Measurements from ENCODE around the gene HELZ.
"Not testable (repeated sequence)": the region's sequence is repeated elsewhere in the genome, so short reads cannot be mapped to it uniquely, and the experiment has no call there.

Gene HELZ

DNA sequence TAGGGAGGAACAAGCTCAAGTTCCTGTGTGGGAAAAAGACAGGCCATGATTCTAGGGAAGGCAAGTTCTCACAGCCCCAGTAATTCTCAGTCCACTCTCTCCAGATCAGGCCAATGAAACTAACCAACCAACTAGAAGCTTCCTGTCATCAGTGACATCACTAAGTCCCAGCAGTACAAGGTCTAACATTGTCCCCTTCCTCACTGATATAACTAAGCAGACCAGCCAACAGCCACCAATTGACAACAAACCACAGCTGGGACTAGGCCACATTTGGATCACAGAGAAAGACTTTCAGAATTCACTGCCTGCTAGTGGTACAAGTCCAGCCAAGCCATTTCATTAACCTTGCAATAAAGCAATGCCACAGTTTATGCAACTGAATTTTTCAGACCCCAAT, 106.6 kb downstream of the HELZ start:
- no peak for FAIRE-seq

DNA sequence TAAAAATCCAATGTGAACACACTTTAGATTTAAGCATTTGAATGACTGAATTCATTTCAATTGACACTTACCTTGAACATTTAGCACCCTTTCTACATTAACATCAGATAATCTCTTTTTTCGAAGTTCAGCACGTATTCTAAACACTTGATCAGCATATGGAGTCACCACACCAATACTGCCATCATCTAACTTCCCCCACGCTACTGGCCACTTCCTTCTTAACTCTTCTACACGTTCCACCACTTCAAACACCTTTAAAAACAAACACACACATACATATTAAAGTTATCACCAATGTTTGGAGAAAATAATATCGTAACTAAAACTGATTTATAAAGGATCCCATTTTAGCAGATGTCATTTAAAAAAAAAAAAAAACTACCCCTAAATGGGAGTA, 107.1 kb downstream of the HELZ start:
- no peak for FAIRE-seq

DNA sequence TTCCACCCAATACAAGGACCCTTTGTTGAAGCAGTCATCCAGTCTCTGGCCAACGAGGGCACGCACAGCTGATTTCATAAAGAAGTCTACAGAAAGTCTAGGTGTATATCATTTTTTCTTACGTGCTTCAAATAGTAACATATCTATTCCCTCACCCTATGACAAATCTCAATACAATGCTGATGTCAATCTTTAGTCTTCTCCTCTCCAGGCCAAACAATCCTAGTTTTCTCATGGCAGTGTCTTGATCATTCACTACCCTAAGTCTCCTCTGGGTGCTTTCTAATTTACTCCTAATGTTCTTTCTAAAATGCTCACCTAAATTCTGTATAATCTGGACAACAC, 108.0 kb downstream of the HELZ start:
- no peak for FAIRE-seq

DNA sequence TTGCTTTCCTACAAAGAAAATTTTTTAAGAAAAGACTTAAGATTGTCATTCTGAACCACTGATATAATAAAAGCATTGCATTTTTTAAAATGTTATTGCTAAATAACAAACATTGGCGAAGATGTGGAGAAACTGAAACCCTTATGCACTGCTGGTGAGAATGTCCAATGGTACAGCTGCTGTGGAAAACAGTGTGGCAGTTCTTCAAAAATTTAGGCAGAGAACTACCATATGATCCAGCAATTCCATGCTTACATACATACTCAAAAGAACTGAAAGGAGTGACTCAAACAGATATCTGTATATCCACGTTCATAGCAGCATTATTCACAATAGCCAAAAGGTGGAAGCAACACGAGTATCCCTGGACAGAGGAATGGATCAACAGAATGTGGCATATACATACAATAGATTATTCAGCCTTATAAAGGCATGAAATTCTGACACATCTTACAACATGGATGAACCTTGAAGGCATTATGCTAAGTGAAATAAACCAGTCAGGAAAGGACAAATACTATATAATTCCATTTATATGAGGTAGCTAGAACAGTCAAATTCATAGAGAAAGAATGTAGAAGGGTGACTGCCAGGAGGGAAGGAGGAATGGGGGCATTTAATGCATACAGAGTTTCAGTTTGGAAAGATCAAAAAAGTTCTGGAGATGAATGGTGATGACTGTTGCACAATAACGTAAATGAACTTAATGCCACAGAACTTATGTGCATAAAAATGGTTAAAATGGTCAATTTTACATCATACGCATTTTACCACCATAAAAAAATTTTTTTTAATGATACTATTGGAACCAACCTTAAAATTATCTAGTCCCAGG, 108.6 kb downstream of the HELZ start:
- FAIRE-seq = no peak

DNA sequence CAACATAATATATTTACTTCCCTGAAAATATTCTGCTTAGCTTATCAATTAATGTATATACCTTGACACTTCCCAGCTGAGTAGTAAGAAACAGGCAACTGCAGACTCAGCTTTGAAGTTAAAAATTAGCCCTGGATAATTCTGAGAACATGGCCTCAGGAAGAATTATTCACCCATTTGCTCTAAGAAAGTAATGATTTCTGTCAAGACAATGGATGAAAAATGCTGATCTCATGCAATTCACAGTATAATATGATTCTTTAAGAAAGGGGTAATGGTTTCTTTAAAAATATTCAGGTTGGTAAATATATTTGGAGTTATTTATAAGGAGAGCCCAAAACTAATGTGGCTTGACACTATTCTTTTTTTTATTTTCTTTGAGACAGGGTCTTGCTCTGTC, 111.8 kb downstream of the HELZ start:
- FAIRE-seq = no peak

DNA sequence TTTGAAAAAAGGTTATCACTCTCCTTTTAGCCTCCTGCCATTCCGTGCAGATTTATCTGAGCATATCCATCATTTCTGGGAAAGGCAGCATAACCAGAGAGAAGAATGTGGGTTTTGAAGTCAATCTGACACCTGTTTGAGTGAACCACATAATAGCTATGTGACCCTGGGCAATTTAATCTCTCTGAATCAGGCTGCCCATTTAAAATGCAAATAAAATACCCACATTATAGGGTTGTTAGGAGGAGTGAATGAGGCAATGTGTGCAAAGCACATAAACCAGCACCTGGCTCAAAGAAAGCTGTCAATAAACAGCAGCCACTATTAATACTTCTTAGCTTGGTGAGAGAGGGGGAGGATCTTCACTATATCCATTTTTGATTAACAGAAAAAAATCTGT, 112.6 kb downstream of the HELZ start:
- no peak for FAIRE-seq

DNA sequence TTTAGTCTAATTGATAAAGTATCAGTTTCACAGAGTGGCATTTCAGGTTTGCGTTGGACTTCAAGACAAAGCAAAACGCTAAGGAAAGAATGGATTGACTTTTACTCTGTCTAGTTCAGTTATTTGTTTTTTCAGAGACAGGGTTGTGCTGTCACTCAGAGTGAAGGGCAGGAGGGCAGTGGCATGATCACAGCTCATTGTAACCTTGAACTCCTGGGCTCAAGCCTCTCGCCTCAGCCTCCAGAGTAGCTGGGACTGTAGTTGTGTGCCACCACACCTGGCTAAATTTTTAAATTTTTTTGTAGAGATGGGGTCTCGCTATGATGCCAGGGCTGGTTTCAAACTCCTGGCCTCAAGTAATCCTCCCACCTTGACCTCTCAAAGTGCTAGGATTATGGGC, 114.2 kb downstream of the HELZ start:
- FAIRE-seq = no peak

DNA sequence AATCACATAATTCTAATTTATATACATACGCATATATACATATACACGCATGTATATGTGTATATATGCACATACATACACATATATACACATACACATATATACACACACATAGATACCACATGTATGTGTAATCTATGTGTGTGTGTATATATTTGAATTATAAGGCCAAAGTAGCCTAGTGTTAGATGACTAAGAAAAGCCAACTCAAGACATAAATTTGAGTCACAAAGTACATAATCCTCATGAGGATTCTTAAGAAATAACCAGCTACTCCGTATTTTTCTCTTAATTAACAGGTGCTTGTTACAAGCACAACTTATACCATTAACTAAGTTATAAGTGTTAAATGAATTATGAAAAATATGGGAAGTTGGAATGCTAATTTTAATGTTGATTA, 115.7 kb downstream of the HELZ start:
- no peak for FAIRE-seq

DNA sequence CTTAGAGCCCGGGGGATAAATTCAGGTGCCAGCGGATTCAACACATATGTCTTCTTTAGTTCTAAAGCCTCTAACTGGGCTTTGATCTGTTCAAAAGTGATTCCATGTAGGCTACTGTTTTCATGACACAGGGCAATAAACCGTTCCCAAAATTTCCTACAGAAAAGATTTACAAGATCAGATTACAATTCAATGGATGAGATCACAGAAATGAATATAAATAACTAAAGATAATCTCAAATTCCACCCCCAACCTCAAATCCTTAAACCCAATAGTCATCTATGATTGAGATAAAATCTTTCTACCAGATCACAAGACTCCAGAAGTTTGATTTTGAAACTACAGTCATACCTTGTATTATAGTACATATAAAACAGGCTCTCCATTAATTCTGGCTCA, 116.3 kb downstream of the HELZ start:
- FAIRE-seq = no peak

- FAIRE-seq = peak; percentile 72
These were observed 117.1 kb downstream of the HELZ start for GRCh38 chr17:67127925-67128324.

DNA sequence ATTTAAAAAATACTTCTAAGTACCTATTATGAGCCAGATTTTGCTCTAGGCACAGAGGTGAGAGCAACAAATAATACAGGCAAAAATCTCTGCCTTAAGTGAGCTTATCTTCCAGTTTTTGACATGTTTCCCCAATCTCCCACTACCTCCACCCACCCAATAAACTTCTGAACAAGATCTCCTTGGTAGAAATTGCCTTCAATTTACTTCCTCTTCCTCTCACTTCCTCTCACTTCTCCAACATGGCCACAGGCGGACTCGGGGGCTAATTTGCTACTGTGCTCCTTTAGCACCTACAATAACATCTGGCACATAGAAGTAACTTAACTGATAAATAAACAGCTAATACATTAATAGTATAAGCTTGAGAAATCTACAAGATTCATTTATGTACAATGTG, 118.0 kb downstream of the HELZ start:
- FAIRE-seq = no peak

- FAIRE-seq = not testable (repeated sequence)
These were observed 118.5 kb downstream of the HELZ start for GRCh38 chr17:67126543-67126942.

GRCh38 chr17:67125924-67126323, 119.1 kb downstream of the HELZ start:
- FAIRE-seq = no peak

DNA sequence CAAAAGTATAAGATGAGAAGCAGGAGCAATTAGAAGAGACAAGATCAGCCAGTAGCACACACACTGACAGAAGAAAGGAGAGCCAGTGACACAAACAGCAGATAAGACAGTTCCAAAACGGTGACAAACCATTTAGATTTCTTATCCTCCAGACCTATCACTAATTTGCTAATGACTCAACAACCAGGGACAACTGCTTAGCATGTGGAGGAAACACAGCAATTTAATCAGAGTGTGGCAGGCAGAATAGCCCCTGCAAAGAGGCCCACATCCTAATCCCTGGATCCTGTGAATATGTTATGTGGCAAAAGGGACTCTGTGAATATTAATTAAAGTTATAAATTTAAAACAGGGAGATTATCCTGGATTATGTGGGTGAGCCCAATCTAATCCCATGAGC, 119.6 kb downstream of the HELZ start:
- no peak for FAIRE-seq

DNA sequence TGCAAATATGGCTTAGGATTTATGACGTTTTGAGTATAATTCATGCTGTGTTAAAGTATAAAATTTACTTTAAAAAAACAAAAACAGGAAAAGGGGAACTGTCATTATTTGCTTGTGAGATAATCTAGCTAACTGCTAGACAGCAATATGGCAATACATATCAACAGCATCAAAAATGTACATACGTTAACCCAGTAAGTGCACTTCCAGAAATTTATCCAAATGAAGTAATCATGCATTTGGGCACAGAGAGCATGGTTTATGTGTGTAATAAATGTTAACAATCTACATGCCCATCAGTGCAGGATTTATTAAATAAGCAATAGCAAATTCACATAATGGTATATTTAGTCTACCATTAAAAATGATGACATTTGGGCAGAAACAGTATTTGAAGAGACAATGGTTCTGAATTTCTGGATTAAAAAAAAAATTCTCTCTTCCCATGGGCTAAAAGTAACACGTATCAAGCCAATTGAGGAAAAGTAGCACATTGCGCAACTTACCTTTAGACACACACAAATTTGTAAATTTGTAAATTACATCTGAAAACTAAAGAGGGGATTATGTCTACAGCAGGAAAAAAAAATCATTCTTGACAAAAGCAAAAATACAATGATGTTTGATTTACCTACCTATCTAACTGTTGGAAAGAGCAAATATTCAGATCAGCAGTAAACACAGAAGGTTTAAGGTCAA, 120.4 kb downstream of the HELZ start:
- FAIRE-seq = no peak

DNA sequence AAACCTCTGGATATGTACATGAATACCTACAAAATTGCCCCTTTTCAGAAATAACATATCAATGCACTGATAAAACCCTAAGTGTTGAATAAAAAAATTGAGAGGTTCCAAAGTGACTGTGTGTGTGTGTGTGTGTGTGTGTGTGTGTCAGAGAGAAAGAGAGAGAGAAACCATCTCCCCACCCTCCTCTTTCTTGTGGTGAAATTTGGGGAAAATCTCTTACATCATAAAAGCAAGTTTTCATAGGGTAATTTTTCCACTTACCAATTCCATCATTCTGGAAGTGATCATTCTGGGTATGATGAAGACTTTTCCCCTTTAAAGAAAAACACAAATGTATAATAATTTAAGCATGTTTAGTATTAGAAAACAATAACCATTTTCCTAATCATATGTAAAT, 121.3 kb downstream of the HELZ start:
- FAIRE-seq = no peak

DNA sequence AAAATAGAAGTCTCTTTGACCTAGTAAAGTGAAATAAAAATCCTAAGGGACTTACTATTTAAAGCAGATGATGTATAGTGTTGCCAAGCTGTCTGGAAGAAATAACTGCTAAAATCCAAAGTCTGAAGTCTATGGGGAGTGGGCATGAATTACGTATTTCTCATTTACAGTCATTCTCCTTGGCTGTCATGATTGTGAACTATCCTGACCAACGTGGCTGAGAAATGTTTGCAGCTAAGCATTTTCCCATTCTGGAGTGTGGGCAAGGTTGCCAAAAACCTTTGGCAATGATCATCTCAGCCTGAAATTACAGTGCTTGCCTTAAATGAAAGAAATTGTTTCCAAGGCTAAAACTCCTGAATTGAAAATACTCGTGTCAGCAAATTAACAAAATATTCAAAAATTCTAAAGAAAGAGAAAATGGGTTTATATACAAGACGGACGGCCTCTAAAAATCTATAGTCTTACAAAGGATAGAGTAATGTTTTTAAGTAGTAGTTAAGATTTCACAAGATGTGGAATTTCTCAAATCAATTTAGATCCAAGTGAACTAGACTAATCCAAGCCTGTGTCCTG, 123.6 kb downstream of the HELZ start:
- no peak for FAIRE-seq

- no peak for FAIRE-seq
These were observed 125.9 kb downstream of the HELZ start for GRCh38 chr17:67119102-67119501.

- no peak for FAIRE-seq
These were observed 128.9 kb downstream of the HELZ start for GRCh38 chr17:67116045-67116575.

DNA sequence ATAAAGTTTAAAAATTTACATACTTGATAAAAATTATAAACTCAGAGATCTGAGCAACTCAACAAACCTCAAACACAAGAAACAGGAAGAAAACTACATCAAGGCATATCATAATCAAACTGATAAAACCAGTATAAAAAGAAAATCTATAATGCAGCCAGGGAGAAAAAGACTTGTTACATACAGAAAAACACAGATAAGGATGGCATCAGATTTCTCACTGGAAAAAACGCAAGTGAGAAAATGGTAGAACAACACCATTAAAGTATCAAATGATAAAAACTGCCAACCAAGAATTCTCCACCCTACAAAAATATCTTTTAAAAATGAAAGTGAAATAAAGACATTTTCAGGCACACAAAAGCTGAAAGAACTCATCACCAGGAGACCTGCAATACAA, 129.6 kb downstream of the HELZ start:
- no peak for FAIRE-seq

DNA sequence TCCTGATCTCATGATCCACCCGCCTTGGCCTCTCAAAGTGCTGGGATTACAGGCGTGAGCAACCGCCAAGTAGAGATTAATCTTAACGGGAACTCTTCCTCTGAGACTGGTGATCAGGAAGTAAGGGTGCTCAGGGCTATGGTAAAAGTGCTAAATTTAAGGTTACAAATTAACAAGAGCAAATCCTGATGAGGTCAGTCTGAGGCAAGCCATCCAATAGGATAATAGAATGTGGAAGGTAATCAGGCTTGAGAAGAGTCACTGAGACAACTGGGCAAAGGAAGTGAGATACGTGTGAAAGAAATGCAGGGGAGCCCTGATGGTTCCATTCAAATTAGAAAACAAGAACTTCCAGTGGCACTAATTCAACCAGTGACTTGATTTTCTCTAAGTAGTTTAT, 131.5 kb downstream of the HELZ start:
- no peak for FAIRE-seq

DNA sequence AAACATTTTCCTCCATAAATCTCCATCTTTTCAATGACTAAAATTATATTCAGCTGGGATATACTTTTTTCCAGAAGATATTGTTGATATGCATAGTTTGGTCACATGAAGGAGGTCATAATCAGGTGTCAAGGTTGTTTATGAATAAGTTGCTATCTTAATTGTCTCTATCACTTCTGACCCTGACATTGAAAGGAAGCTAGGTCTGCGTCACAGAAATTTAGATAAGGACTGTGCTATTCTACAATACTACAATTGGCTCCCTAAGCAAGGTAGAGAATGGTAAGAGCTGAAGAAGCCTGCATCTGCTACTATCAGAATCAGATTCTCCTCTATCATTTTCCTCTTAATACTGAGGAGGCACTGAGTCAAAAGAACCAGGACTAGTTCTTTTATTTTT, 133.2 kb downstream of the HELZ start:
- FAIRE-seq = no peak

GRCh38 chr17:67111327-67111726, 133.7 kb downstream of the HELZ start:
- no peak for FAIRE-seq

- FAIRE-seq = no peak
These were observed 134.4 kb downstream of the HELZ start for GRCh38 chr17:67110619-67111018.

Measured in colon (tissue), 2 donors.